HEK293 (cell line): ENCODE measurements around the gene INSYN1.

Source experiments
- BCL11B ChIP-seq: fragments of 450-650 bp; formaldehyde crosslinking; IDR thresholded peaks from 2 replicates; pipeline ENCODE4 v1.5.1; 2016; ENCODE audit warnings: low read depth, missing biosample characterization, missing genetic modification characterization
- GLI2 ChIP-seq: fragments of 450-650 bp; formaldehyde crosslinking; IDR thresholded peaks from 2 replicates; pipeline ENCODE4; 2017; ENCODE audit warnings: missing biosample characterization, missing genetic modification characterization, low read depth, borderline replicate concordance
- KLF9 ChIP-seq: fragments of 450-650 bp; formaldehyde crosslinking; IDR thresholded peaks from 2 replicates; pipeline ENCODE4 v1.5.1; 2016; ENCODE audit warnings: missing biosample characterization, missing genetic modification characterization, low read depth
- MYNN ChIP-seq: fragments of 450-650 bp; formaldehyde crosslinking; IDR thresholded peaks from 2 replicates; pipeline ENCODE4 v1.5.1; 2016; ENCODE audit warnings: missing biosample characterization, missing genetic modification characterization, borderline replicate concordance
- PRDM1 ChIP-seq: fragments of 450-650 bp; formaldehyde crosslinking; IDR thresholded peaks from 2 replicates; pipeline ENCODE4; 2016; ENCODE audit warnings: missing biosample characterization, missing genetic modification characterization
- PRDM2 ChIP-seq: fragments of 450-650 bp; formaldehyde crosslinking; IDR thresholded peaks from 2 replicates; pipeline ENCODE4 v1.5.1; 2016; ENCODE audit warnings: missing biosample characterization, missing genetic modification characterization, borderline replicate concordance
- RBAK ChIP-seq: fragments of 450-650 bp; formaldehyde crosslinking; IDR thresholded peaks from 2 replicates; pipeline ENCODE4 v1.5.1; 2016; ENCODE audit warnings: missing biosample characterization, missing genetic modification characterization
- YY2 ChIP-seq: fragments of 450-650 bp; formaldehyde crosslinking; IDR thresholded peaks from 2 replicates; pipeline ENCODE4 v1.5.1; 2016; ENCODE audit warnings: missing biosample characterization, missing genetic modification characterization
- ZBTB49 ChIP-seq: fragments of 450-650 bp; formaldehyde crosslinking; IDR thresholded peaks from 2 replicates; pipeline ENCODE4 v1.5.1; 2016; ENCODE audit warnings: missing biosample characterization, missing genetic modification characterization, low read depth
- ZFP3 ChIP-seq: fragments of 450-650 bp; formaldehyde crosslinking; IDR thresholded peaks from 2 replicates; pipeline ENCODE4 v1.5.1; 2016; ENCODE audit warnings: low read depth, missing biosample characterization, missing genetic modification characterization
- ZNF112 ChIP-seq: fragments of 450-650 bp; formaldehyde crosslinking; IDR thresholded peaks from 2 replicates; pipeline ENCODE4 v1.5.0; 2017; ENCODE audit warnings: missing biosample characterization, missing genetic modification characterization
- ZNF138 ChIP-seq: fragments of 450-650 bp; formaldehyde crosslinking; IDR thresholded peaks from 2 replicates; pipeline ENCODE4 v1.5.1; 2016; ENCODE audit warnings: missing biosample characterization, missing genetic modification characterization, borderline replicate concordance
- ZNF394 ChIP-seq: fragments of 450-650 bp; formaldehyde crosslinking; IDR thresholded peaks from 2 replicates; pipeline ENCODE4 v1.5.1; 2016; ENCODE audit warnings: missing biosample characterization, missing genetic modification characterization, mild to moderate bottlenecking, moderate library complexity, borderline replicate concordance
- ZNF423 ChIP-seq: fragments of 450-650 bp; formaldehyde crosslinking; IDR thresholded peaks from 2 replicates; pipeline ENCODE4 v1.5.1; 2016; ENCODE audit warnings: missing biosample characterization, missing genetic modification characterization
- ZNF514 ChIP-seq: fragments of 450-650 bp; formaldehyde crosslinking; IDR thresholded peaks from 2 replicates; pipeline ENCODE4 v1.5.1; 2016; ENCODE audit warnings: missing biosample characterization, missing genetic modification characterization
- ZNF555 ChIP-seq: fragments of 450-650 bp; formaldehyde crosslinking; conservative IDR thresholded peaks from 2 replicates; pipeline ENCODE4 v1.5.1; 2017; ENCODE audit warnings: missing biosample characterization, mild to moderate bottlenecking, missing genetic modification characterization, inconsistent platforms
- ZNF621 ChIP-seq: fragments of 450-650 bp; formaldehyde crosslinking; IDR thresholded peaks from 2 replicates; pipeline ENCODE4 v1.5.1; 2017; ENCODE audit warnings: missing biosample characterization, missing genetic modification characterization
- ZNF629 ChIP-seq: fragments of 450-650 bp; formaldehyde crosslinking; IDR thresholded peaks from 2 replicates; pipeline ENCODE4 v1.5.1; 2017; ENCODE audit warnings: missing biosample characterization, missing genetic modification characterization
- ZNF830 ChIP-seq: fragments of 450-650 bp; IDR thresholded peaks from 2 replicates; pipeline ENCODE4 v1.5.0; 2018; ENCODE audit warnings: missing biosample characterization, missing genetic modification characterization, low read depth, mild to moderate bottlenecking, moderate library complexity
- TF ChIP-seq, protein P1 (sequence below): fragments of 450-650 bp; formaldehyde crosslinking; IDR thresholded peaks from 2 replicates; pipeline ENCODE4 v1.5.1; 2016; ENCODE audit warnings: missing biosample characterization, missing genetic modification characterization
- TF ChIP-seq, protein P2 (sequence below): fragments of 450-650 bp; formaldehyde crosslinking; conservative IDR thresholded peaks from 2 replicates; pipeline ENCODE4 v1.5.1; 2016; ENCODE audit warnings: low read depth, missing biosample characterization, missing genetic modification characterization
- TF ChIP-seq, protein P3 (sequence below): fragments of 450-650 bp; formaldehyde crosslinking; IDR thresholded peaks from 2 replicates; pipeline ENCODE4 v1.5.1; 2017; ENCODE audit warnings: missing biosample characterization, mild to moderate bottlenecking, missing genetic modification characterization, moderate library complexity

The INSYN1 gene

DNA sequence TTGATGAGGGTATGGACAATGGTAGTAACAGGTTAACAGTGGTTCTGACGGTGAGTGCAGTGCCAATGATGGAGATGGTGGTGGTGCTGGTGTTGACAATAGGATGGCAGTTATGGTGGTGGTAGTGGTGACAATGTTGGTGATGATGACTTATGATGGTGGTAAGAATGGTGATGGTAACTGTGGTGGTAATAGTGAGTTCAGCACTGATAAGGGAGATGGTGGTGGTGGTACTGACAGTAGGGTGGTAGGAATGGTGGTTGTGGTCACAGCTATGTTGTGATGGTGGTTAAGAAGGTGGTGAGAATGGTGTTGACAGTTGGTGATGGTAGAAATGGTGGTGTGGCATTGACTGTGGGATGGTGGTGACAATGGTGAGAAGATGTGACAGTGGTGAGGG, 13.4 kb upstream of the INSYN1 start (continued):
- no peak for TF ChIP-seq ZNF514
- TF ChIP-seq ZNF830 = no peak
- no peak for TF ChIP-seq ZNF138 (tag by site-specific recombination)
- no peak for TF ChIP-seq PRDM1 (tag by site-specific recombination)
- TF ChIP-seq, protein P1, sequence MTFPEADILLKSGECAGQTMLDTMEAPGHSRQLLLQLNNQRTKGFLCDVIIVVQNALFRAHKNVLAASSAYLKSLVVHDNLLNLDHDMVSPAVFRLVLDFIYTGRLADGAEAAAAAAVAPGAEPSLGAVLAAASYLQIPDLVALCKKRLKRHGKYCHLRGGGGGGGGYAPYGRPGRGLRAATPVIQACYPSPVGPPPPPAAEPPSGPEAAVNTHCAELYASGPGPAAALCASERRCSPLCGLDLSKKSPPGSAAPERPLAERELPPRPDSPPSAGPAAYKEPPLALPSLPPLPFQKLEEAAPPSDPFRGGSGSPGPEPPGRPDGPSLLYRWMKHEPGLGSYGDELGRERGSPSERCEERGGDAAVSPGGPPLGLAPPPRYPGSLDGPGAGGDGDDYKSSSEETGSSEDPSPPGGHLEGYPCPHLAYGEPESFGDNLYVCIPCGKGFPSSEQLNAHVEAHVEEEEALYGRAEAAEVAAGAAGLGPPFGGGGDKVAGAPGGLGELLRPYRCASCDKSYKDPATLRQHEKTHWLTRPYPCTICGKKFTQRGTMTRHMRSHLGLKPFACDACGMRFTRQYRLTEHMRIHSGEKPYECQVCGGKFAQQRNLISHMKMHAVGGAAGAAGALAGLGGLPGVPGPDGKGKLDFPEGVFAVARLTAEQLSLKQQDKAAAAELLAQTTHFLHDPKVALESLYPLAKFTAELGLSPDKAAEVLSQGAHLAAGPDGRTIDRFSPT (tag by site-specific recombination) = no peak
- no peak for TF ChIP-seq ZNF423 (tag by site-specific recombination)
- peak; percentile 23; the same call in 1 of the 2 replicates for TF ChIP-seq YY2 (tag by site-specific recombination)
- no peak for TF ChIP-seq KLF9 (tag by site-specific recombination)
- TF ChIP-seq ZNF112 (tag by site-specific recombination) = peak; percentile 48; the same call in 1 of the 2 replicates
- TF ChIP-seq GLI2 = no peak
- no peak for TF ChIP-seq ZBTB49 (tag by site-specific recombination)
- TF ChIP-seq ZFP3 (tag by site-specific recombination) = no peak
- no peak for TF ChIP-seq ZNF629
- TF ChIP-seq ZNF394 (tag by site-specific recombination) = no peak
- no peak for TF ChIP-seq MYNN
- TF ChIP-seq BCL11B (tag by site-specific recombination) = no peak
- TF ChIP-seq PRDM2 (tag by site-specific recombination) = no peak; the same call in 1 of the 2 replicates
- TF ChIP-seq ZNF621 = 0 out of 2 replicates have a peak, but pooled peaks have one; percentile 49
- TF ChIP-seq, protein P2, sequence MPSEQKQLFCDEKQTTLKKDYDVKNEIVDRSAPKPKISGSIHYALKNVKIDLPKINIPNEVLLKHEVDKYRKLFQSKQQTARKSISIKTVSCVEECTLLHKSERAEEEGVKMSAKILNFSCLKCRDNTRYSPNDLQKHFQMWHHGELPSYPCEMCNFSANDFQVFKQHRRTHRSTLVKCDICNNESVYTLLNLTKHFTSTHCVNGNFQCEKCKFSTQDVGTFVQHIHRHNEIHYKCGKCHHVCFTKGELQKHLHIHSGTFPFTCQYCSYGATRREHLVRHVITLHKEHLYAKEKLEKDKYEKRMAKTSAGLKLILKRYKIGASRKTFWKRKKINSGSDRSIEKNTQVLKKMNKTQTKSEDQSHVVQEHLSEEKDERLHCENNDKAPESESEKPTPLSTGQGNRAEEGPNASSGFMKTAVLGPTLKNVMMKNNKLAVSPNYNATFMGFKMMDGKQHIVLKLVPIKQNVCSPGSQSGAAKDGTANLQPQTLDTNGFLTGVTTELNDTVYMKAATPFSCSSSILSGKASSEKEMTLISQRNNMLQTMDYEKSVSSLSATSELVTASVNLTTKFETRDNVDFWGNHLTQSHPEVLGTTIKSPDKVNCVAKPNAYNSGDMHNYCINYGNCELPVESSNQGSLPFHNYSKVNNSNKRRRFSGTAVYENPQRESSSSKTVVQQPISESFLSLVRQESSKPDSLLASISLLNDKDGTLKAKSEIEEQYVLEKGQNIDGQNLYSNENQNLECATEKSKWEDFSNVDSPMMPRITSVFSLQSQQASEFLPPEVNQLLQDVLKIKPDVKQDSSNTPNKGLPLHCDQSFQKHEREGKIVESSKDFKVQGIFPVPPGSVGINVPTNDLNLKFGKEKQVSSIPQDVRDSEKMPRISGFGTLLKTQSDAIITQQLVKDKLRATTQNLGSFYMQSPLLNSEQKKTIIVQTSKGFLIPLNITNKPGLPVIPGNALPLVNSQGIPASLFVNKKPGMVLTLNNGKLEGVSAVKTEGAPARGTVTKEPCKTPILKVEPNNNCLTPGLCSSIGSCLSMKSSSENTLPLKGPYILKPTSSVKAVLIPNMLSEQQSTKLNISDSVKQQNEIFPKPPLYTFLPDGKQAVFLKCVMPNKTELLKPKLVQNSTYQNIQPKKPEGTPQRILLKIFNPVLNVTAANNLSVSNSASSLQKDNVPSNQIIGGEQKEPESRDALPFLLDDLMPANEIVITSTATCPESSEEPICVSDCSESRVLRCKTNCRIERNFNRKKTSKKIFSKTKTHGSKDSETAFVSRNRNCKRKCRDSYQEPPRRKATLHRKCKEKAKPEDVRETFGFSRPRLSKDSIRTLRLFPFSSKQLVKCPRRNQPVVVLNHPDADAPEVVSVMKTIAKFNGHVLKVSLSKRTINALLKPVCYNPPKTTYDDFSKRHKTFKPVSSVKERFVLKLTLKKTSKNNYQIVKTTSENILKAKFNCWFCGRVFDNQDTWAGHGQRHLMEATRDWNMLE = no peak
- no peak for TF ChIP-seq ZNF555 (tag by site-specific recombination)
- TF ChIP-seq, protein P3, sequence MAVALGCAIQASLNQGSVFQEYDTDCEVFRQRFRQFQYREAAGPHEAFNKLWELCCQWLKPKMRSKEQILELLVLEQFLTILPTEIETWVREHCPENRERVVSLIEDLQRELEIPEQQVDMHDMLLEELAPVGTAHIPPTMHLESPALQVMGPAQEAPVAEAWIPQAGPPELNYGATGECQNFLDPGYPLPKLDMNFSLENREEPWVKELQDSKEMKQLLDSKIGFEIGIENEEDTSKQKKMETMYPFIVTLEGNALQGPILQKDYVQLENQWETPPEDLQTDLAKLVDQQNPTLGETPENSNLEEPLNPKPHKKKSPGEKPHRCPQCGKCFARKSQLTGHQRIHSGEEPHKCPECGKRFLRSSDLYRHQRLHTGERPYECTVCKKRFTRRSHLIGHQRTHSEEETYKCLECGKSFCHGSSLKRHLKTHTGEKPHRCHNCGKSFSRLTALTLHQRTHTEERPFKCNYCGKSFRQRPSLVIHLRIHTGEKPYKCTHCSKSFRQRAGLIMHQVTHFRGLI = no peak
- no peak for TF ChIP-seq RBAK (tag by site-specific recombination)
